Measurements from ENCODE around the gene RSPH10B.
"Not testable (repeated sequence)": the region's sequence is repeated elsewhere in the genome, so short reads cannot be mapped to it uniquely, and the experiment has no call there.

Gene RSPH10B

GRCh38 chr7:5970347-5970911 lies at the start of gene RSPH10B:
RSPH10B (minus strand) TSS chr7:5970689; CDS start chr7:5967116, 3,573 bp downstream.
- in situ Hi-C loops (cut with MboI; ENCODE audit: low sequenced_read_pairs): not testable (repeated sequence)

- in situ Hi-C loops (cut with MboI; ENCODE audit: low sequenced_read_pairs): no loop called here
These were observed 46.1 kb upstream of the RSPH10B start for GRCh38 chr7:6016653-6016966.

DNA sequence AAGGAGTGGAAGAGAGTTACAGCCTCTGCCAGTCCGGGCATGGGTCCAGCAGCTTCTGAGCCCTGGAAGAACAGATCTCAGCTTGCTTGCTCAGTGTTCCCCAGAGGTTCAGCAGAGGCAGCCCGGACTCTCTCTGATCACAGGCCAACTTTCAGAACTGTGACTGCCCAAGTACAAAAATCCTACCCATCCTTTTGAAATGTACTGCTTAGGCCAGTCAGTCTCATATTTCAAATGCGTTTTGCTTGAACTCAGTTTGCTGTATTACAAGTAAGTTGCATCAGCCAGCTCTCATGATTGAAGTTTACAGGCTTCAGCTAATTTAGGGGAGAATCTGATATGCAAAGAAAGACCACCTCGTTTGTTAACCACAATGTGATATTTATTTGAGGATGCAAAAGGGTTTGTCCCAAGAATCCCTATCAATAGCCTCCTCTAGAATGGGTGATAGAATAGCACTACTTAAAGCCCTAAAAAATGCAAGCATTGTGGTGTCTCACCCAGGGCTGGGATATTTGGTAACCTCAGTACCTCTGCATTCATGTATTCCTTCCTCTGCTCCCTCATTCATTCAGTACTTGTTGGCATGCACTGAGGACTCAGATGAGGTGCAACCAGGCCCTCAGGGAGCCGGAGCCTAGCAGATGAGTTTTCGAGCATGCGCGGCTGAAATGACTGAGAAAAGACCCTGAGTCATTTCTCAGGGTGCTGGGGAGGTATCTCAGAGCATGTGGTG lies 45.6 kb upstream of the RSPH10B start:
- in situ Hi-C loops (cut with MboI; ENCODE audit: low sequenced_read_pairs): no loop called here

DNA sequence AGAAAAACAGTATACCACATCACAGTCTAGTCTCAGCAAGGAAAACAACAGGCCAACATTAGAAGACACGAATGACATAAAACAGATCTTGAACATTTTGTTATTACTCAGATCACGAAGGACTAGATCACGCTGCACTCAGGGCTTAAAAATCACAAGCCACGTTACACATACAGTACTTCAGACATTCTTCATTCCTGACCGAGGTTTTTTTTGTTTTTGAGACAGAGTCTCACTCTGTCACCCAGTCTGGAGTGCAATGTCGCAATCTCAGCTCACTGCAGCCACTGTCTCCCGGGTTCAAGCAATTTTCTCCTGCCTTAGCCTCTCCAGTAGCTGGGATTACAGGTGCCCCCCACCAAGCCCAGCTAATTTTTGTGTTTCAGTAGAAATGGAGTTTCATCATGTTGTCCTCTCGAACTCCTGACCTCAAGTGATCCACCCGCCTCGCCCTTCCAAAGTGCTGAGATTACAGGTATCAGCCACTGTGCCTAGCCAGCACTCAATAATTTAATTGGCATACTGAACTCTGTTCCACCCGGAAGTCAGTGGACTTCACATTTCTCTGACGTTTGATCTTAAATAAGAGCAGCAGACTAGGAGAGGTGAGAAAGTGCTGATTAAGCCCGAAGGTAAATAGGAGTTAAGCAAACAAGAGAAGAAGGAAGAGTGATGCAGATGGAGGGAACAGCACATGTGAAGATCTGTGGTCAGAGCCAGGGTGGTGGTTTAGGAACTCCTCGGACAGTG lies 42.0 kb upstream of the RSPH10B start:
- in situ Hi-C loops (cut with MboI; ENCODE audit: low sequenced_read_pairs): no loop called here

GRCh38 chr7:6011541-6011940 lies 41.1 kb upstream of the RSPH10B start:
- in situ Hi-C loops (cut with MboI; ENCODE audit: low sequenced_read_pairs): no loop called here

- in situ Hi-C loops (cut with MboI; ENCODE audit: low sequenced_read_pairs): not testable (repeated sequence)
These were observed 39.9 kb upstream of the RSPH10B start for GRCh38 chr7:6010370-6010769.

GRCh38 chr7:6008668-6009611 lies 38.5 kb upstream of the RSPH10B start, which contains the start of the genes AIMP2 and PMS2:
AIMP2 (plus strand) TSS chr7:6009272; CDS start chr7:6009364, 92 bp downstream.
PMS2 (minus strand) TSS chr7:6009049; CDS start chr7:6009019, 30 bp downstream.
- in situ Hi-C loops (cut with MboI; ENCODE audit: low sequenced_read_pairs): no loop called here

- in situ Hi-C loops (cut with MboI; ENCODE audit: low sequenced_read_pairs): not testable (repeated sequence)
These were observed 37.5 kb upstream of the RSPH10B start for GRCh38 chr7:6007835-6008590.

- in situ Hi-C loops (cut with MboI; ENCODE audit: low sequenced_read_pairs): no loop called here
These were observed 36.9 kb upstream of the RSPH10B start for GRCh38 chr7:6007386-6007785.

- in situ Hi-C loops (cut with MboI; ENCODE audit: low sequenced_read_pairs): no loop called here
These were observed 26.8 kb upstream of the RSPH10B start for GRCh38 chr7:5997210-5997808.

GRCh38 chr7:5987061-5987460 lies 16.6 kb upstream of the RSPH10B start:
- in situ Hi-C loops (cut with MboI; ENCODE audit: low sequenced_read_pairs): not testable (repeated sequence)

DNA sequence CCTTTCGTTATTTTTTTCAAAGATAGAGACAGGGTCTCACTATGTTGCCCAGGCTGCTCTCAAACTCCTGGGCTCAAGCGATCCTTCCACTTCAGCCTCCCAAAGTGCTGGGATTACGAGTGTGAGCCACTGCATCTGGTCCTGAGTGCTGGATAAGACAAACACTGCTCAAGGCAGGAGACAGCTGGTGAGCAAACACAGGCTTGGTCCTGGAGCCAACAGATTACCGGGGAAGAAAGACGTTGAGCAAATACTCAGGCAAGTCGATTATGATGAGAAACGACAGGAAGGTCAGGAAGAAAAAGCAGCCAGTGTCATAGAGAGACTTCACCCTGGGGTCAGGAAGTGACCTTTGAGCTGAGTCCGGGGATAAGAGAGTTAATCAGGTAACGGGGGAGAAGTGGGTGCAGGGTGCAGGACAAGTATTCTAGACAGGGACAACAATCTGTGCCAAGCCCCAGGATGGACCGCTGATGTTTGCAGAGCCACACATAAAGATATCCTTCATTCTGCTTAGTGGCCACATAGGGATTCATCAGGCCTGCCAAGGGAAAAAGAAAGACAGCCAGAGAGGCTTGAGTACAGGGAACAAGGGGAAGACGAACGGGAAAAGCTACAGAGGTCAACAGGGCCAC lies 9.3 kb upstream of the RSPH10B start:
- in situ Hi-C loops (cut with MboI; ENCODE audit: low sequenced_read_pairs): not testable (repeated sequence)

- in situ Hi-C loops (cut with MboI; ENCODE audit: low sequenced_read_pairs): not testable (repeated sequence)
These were observed 3.1 kb upstream of the RSPH10B start for GRCh38 chr7:5973580-5973979.

GRCh38 chr7:5963810-5964209 lies 6.7 kb downstream of the RSPH10B start:
- in situ Hi-C loops (cut with MboI; ENCODE audit: low sequenced_read_pairs): not testable (repeated sequence)

DNA sequence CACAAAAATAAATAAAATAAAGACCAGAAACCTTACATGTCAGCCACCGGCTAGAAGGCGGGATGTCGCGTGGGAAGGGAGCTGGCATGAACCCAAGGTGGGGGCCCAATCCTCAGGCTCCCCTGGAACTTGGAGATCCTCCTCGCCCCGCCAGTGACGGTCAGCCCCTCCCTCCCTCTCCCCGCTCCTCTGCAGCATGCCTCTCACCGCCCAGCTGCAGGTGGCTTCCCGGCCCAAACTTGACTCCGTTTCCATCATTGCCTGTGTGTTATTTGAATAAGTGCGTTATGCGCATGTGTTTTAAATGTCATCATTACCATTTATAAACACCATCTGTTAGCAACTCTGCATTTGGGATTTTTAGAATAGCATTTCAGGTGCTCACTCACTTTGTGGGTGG lies 7.3 kb downstream of the RSPH10B start:
- in situ Hi-C loops (cut with MboI; ENCODE audit: low sequenced_read_pairs): not testable (repeated sequence)

DNA sequence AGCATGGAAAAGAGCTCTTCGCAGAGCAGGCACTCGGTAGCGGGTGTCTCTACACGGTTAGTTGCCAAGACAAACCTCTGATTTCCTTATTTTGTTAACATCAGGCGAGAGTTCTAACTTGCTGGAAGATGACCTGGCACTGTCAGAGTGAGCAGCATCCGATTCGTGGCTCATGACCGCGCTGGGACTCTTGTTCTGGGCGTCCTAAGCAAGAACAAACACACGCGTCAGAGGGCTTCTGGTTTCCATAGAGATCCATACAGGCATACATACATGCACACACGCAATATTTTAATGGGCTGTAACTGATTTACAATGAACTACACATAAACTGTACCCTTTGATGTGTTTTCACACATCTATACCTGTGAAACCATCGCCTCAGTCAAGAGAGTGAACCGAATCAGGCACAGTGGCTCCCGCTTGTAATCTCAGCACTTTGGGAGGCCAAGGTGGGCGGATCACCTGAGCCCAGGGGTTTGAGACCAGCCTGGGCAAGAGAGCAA lies 35.5 kb downstream of the RSPH10B start:
- in situ Hi-C loops (cut with MboI; ENCODE audit: low sequenced_read_pairs): not testable (repeated sequence)

DNA sequence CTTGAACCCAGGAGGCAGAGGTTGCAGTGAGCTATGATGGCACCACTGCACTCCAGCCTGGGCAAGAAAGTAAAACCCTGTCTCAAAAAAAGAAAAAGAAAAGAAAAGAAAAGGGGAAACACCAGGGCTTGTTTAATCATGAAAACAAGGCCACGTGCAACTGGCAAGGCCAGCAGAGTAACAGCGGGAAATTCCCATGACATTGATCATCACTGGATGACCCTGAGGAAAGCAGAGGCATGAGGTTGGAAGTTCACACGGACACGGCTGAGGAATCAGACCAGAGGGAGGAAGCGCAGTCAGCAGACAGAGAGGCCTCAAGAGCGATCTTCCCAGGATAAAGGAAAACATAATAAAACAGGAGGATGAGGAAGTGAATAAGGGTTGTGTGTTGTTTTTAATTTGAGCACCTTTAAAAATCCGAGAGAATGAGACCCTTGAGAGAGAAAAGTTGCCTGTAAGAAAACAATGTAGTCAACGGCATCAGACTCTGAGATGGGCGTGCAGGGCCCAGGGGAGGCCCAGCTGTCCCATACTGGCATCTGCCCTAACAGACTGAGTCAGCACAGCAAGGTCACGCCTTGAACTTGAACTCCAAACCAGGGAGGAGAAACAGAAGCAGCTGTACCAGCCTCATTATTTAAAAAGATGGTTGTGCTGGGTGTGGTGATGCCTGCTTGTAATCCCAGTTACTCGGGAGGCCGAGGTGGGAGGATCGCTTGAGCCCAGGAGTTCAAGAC lies 38.4 kb downstream of the RSPH10B start:
- in situ Hi-C loops (cut with MboI; ENCODE audit: low sequenced_read_pairs): not testable (repeated sequence)

GRCh38 chr7:5931250-5931649 lies 39.2 kb downstream of the RSPH10B start:
- in situ Hi-C loops (cut with MboI; ENCODE audit: low sequenced_read_pairs): not testable (repeated sequence)

Data from hTERT RPE-1 (cell line).